ENCODE results near the gene IGF2BP2. TPM values are rescaled to one million over a fixed set of nuclear protein-coding genes. Genes with fewer than 3 reads are reported as not detected.

The IGF2BP2 gene
- total and polyA plus RNA-seq, 2 of the 8 experiments (the other 6 are each of a cell fraction or from before 2014, with no cell fraction given) = 7.4 to 121 TPM

- no peak overlapping the region for H2AK5ac ChIP-seq (ENCODE audit: low read depth, low read length)
- no peak overlapping the region for H3K27ac ChIP-seq (ENCODE audit: low read depth, low read length)
- H3K79me1 ChIP-seq (ENCODE audit: low read depth, low read length) = no peaks in the 10 kb centered on the region
- no peak overlapping the region for H3K18ac ChIP-seq (ENCODE audit: extremely low read depth, low read length)
- H2AFZ ChIP-seq (ENCODE audit: low read length) = no peak overlapping the region
- H3K9ac ChIP-seq (replicated peaks in 1 of 4; ENCODE audit: extremely low read depth in 1 of 4, low read depth in 3 of 4, low read length in 3 of 4) = peak overlapping the region in 1 of 4 experiments; percentile 11; a peak in 1 of 7 replicates
- DNase-seq (ENCODE audit: low read depth in 1 of 2, low spot score in 2 of 2) = no peak
- ChIA-PET POLR2A (ENCODE audit: partially characterized antibody) (interaction anchor here (0.6 to 2.6 kb wide), 5 partner anchors 9 to 51 kb away, joined by 3 to 6 read pairs (median 4); no protein-coding TSS in a partner anchor), CTCF (ENCODE audit: partially characterized antibody) (interaction anchor here (0.9 to 5.9 kb wide), 4 partner anchors 11 to 187 kb away, joined by 4 to 67 read pairs (median 5); no protein-coding TSS in a partner anchor)
- no peaks in the 10 kb centered on the region for H3K9me3 ChIP-seq (ENCODE audit: insufficient read depth in 2 of 2, low read depth in 1 of 2, low read length in 1 of 2)
- H3K14ac ChIP-seq (ENCODE audit: insufficient read length) = no peak overlapping the region
- no peak overlapping the region for H2BK12ac ChIP-seq (ENCODE audit: low read depth, low read length)
- H2BK20ac ChIP-seq (ENCODE audit: low read length) = no peak overlapping the region
- no peak overlapping the region for H2BK120ac ChIP-seq (replicated peaks; ENCODE audit: low read depth, low read length)
- no peak overlapping the region for H2BK15ac ChIP-seq (ENCODE audit: low read length)
- no peaks in the 10 kb centered on the region for H3K79me2 ChIP-seq (ENCODE audit: control insufficient read depth in 1 of 2, insufficient read depth in 2 of 2, low read length in 2 of 2)
- no peak for FAIRE-seq
- H3K36me3 ChIP-seq (ENCODE audit: control insufficient read depth in 2 of 4, insufficient read depth in 4 of 4, low read length in 3 of 4) = peaks cover 9 to 71% (median 31%) of the 10 kb centered on the region in 4 experiments
- H3K4me2 ChIP-seq (ENCODE audit: insufficient read depth in 1 of 2, low read depth in 2 of 2, low read length in 2 of 2) = no peak overlapping the region
- no peak overlapping the region for H4K5ac ChIP-seq (ENCODE audit: insufficient read length, low read depth, low read length)
- no peak overlapping the region for H2BK5ac ChIP-seq (ENCODE audit: low read depth, low read length)
- H3K23me2 ChIP-seq (ENCODE audit: low read depth, low read length) = no peaks in the 10 kb centered on the region
- H3K56ac ChIP-seq (replicated peaks; ENCODE audit: insufficient read length, low read depth, low read length) = no peak overlapping the region
- no peak overlapping the region for H4K91ac ChIP-seq (replicated peaks; ENCODE audit: insufficient read length, low read length)
- H3K4me3 ChIP-seq (ENCODE audit: extremely low read depth in 1 of 4, insufficient read depth in 2 of 4, low read depth in 3 of 4, low read length in 4 of 4) = no peak overlapping the region
- no peak overlapping the region for H4K8ac ChIP-seq (ENCODE audit: extremely low read depth, insufficient read depth, low read length)
- H4K20me1 ChIP-seq (replicated peaks in 1 of 2; ENCODE audit: control insufficient read depth in 1 of 2, insufficient read depth in 2 of 2, low read length in 2 of 2) = peaks cover 6 to 8% of the 10 kb centered on the region in 2 experiments
- WGBS, 2 experiments (ENCODE audit: extremely low coverage in 1 of 2, insufficient coverage in 1 of 2, insufficient read length in 1 of 2, insufficient replicate concordance in 2 of 2, low coverage in 1 of 2, low lambda C conversion rate in 2 of 2, missing lambda C conversion rate in 1 of 2) = 94% methylated on average over 10 of the region's 10 CpGs; no CpG with 5 or more reads in 1 of the 2 experiments
- no peak overlapping the region for H3K23ac ChIP-seq (ENCODE audit: insufficient read length)
- H3K27me3 ChIP-seq (replicated peaks in 1 of 4; ENCODE audit: control insufficient read depth in 3 of 4, extremely low read depth in 1 of 4, insufficient read depth in 3 of 4, low read length in 3 of 4) = no peaks in the 10 kb centered on the region
- H3K4ac ChIP-seq (replicated peaks; ENCODE audit: insufficient read length, low read depth, low read length) = no peak overlapping the region
- H3K4me1 ChIP-seq (replicated peaks in 1 of 4; ENCODE audit: control insufficient read depth in 3 of 4, insufficient read depth in 4 of 4, low read length in 3 of 4) = peaks cover 5 to 20% (median 12%) of the 10 kb centered on the region in 4 experiments
- TF ChIP-seq CEBPB (IDR thresholded peaks at IDR 0.05; ENCODE audit: low read depth, low read length) = no peak
- no peak for TF ChIP-seq GABPA (IDR thresholded peaks at IDR 0.05; ENCODE audit: borderline replicate concordance, insufficient read depth, low read length)
- TF ChIP-seq BACH1 (IDR thresholded peaks at IDR 0.05; ENCODE audit: low read length) = no peak
- TF ChIP-seq SAP30 (IDR thresholded peaks at IDR 0.05; ENCODE audit: insufficient read depth, insufficient replicate concordance, low read length) = no peak
- TF ChIP-seq CTBP2 (IDR thresholded peaks at IDR 0.05; ENCODE audit: borderline replicate concordance, insufficient read depth, insufficient read length, low read length) = no peak
- no peak for TF ChIP-seq EGR1 (IDR thresholded peaks at IDR 0.05; ENCODE audit: borderline replicate concordance, low read depth, low read length)
- no peak for TF ChIP-seq TBP (IDR thresholded peaks at IDR 0.05; ENCODE audit: low read depth, low read length)
- no peak for TF ChIP-seq POU5F1 (IDR thresholded peaks at IDR 0.05; ENCODE audit: low read depth, low read length)
- no peak for TF ChIP-seq SP2 (IDR thresholded peaks at IDR 0.05; ENCODE audit: low read length)
- TF ChIP-seq BRCA1 (IDR thresholded peaks at IDR 0.05; ENCODE audit: low read depth, low read length) = no peak
- TF ChIP-seq CBX8 (IDR thresholded peaks at IDR 0.05; ENCODE audit: borderline replicate concordance, low read depth, low read length) = no peak
- TF ChIP-seq CTCF (IDR thresholded peaks at IDR 0.05; ENCODE audit: control extremely low read depth in 1 of 3, insufficient read depth in 1 of 3, low read depth in 1 of 3, low read length in 3 of 3) = no peak
Measured at GRCh38 chr3:185647880-185648210, 177.0 kb downstream of the IGF2BP2 start.

Data from H1 (cell line).